ENCODE results near the gene CCL16.

The CCL16 gene

DNA sequence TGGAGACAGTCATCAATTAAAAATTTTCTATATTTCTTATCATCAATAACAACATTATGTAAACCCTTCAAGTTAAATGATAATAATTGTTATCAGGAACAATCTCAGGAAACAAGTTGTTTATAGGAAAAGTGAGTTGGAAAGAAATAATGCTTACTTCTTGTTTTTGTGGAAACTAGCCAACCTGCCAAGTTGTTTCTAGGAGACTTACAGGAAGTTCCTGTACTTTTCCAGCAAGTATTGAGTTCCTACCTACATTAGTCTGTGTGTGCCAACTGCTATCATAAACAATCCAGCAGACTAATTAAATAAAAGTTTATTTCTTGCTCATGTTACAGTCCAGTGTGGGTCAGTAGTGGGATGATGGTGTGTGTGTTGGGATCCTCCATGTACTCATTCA is 6.9 kb upstream of the CCL16 start:
- no peak for DNase-seq (ENCODE audit: extremely low read depth in 1 of 2, low read depth in 1 of 2)

DNA sequence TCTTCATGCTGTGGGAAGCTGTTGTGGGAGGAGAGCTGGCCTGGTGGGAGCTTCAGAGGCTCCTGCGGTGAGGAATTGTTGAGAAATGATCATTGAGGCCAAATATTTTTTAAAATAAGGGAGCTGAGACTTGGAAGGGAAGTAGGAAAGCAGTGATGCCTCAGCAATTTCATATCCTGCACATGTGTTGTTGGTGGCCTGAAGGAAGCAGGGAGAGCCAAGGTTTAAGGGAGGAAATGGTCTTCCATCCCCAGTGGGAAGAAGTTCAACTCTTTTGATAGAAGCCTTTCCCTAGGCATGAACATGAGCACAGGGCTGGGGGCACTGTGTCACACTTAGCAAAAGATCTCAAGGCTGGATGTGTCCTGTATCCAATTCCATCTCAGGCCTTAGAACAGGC is 5.3 kb upstream of the CCL16 start, which contains the start of gene CCL14:
Gene CCL14 (minus strand): TSS at position 87 of the 400 bp plus-strand sequence. CDS start 80 bp downstream, at position 7.
- DNase-seq (ENCODE audit: extremely low read depth in 1 of 2, low read depth in 1 of 2) = no peak

DNA sequence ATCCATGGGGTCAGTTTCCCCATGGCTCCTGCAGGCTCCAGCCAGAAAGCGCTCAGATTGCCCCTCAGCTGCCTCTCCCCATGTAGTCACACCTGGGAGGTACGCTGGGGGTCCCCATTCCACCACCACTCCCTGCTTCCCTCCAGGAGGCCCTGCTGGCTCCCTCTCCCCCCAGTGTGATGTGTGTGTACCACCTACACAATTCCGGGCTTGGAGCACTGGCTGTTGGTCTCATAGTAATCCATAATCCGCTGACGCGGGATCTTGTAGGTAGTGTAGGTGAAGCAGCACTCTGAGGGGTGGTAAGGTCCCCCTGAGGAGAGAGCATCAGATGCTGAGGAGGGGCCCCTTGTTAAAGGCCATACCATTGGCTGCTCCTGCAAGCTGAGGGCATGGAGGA is 2.8 kb upstream of the CCL16 start:
- no peak for DNase-seq (ENCODE audit: extremely low read depth in 1 of 2, low read depth in 1 of 2)

DNA sequence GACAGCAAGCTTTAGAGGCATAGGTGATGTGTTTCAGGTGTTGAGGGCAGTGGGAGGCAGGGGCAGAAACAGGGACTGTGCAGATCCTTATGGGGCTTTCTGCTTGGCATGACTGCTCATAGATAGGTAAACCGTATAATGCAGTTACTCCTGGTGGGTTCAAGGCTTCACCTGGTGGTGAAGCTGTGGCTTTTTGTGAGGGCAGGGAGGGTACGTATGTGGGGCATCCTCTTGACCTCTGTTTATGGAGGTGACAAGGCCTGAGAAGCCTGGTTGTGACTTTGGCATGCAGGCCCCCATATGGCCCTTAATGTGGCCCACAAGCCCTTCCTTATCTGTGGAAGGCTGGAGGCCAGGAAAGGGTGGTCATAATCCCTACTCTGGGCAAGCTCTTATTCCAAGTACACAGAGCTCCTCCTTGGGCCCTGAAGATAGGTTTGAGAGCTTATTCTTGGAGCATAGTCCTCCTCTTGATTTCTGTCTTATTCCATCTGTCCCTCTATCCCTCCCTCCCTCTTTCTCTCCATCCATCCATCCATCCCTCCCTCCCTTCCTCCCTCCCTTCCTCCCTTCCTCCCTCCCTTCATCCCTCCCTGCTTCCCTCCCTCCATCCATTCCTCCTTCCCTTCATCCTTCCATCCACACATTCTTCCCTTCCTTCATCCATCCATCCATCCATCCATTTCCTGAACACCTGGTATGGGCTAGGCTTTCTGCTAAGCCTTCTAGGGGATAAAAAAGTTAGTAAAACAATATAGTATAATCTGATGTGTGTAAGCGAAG is 1.3 kb upstream of the CCL16 start:
- no peak for DNase-seq (ENCODE audit: extremely low read depth in 1 of 2, low read depth in 1 of 2)

DNA sequence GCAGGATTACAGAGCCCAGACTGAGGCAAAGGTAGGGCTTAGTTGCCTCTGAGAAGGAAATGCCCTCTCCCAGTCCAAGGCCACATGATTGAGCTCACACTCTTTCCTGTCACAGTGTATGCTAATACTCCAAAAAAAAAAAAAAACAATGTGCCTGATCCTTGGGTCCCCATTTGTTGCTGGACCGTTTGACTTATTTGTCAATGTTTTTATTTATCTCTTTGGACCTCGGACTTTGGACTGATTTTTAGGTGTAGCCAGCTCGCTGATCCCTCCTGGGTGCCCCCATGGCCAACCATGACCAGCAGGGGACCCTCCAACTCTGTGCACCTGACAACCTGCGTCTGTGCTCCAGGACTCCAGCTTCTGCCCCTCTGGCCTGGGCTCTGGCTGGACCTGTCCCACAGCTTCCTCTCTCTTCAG is 622 bp upstream of the CCL16 start:
- DNase-seq (ENCODE audit: extremely low read depth in 1 of 2, low read depth in 1 of 2) = no peak

DNA sequence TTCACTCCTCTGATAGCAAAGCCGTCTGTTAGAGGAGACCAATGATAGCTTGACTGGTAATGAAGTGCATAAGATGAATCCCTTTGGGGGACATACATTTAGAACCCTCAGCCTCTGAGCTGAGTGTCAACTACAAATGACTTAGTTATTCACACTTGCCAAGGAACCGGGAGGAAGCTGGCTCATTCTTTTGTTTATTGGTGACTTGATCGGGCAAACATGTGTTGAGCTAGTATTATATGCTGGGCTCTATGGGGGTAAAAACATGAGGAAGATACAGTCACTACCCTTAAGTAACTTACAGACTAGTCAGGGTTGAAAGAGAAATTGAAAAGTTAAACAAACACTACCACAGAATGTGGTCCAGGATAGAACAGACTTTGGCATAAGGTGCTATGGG is 3.0 kb downstream of the CCL16 start:
- no peak for DNase-seq (ENCODE audit: extremely low read depth in 1 of 2, low read depth in 1 of 2)

DNA sequence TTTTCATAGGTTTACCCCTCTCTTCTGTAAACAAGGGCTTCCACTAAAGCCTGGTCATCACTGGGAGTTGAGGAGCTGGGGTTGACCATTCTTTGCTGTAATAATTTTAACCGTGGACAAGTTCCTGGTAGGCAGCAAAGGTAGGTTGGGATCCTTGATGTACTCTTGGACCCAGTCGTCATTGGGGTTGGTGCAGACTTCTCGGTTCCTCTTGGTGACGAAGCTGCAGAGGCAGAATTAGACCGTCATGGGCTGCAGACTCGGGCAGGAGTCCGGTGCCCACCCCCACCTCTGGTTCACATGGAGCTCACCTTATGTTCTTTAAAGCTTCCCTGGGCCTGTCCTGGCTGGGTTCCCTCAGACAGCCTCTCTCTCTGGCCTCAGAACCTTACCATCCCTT is 3.8 kb downstream of the CCL16 start:
- no peak for DNase-seq (ENCODE audit: extremely low read depth in 1 of 2, low read depth in 1 of 2)

DNA sequence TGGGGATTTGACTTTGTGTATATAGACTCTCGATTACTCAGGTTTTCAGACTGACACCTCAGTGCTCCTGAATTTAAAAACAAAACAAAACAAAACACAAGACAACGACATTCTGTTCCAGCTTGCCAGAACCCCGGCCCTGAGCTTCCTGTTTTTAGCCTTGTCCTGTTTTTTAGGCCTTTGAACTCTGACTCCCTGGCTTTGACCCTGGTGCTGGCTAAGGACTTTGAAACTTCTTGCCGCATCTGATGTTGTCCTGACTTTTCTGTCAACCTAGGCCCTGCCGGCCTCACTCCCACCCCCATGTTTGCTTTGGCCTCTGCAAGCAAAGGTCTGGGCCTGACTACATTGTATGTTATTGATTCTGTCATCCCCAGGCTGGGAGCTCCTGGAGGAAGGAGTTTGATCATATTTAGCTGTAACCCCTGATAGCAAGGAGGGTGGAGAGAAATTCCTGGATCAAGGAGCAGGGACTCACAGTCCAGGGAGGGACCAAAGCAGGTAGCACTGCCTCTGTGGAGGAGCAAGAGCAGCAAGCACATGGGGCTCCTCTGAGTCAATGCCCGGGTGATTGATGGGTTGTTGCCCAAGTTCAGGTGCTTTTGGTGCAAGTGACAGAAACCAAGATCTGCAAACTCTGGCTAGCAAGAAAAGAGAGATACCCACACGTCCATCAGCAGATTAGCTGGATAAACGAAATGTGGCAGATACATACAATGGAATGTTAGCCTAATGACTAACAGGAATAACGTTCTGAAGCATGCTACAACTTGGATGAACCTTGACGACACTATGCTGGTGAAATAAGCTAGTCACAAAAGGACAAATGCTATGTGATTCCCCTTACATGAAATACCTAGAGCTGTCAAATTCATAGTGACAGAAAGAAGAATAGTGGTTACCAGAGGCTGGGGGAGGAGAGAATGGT is 7.7 kb downstream of the CCL16 start:
- DNase-seq (ENCODE audit: extremely low read depth in 1 of 2, low read depth in 1 of 2) = no peak

DNA sequence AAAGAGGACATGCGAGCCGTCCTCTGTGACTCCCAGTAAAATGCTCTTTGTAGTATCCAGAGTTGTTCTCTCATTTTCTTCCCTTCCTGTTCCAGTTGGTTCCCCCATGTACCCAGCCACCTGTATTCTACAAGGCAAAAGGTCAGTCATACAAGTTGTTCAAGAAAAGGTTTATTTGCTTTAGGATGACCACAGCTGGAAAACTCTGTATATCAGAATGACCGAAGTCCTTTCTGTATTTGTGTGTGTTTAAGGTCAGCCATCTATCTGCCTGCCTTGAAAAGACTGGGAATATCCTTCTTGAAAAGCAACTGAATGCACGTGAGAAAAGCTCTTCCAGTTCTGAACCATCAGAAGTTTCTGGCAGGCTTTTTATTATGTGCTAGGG is 8.4 kb downstream of the CCL16 start:
- no peak for DNase-seq (ENCODE audit: extremely low read depth in 1 of 2, low read depth in 1 of 2)

DNA sequence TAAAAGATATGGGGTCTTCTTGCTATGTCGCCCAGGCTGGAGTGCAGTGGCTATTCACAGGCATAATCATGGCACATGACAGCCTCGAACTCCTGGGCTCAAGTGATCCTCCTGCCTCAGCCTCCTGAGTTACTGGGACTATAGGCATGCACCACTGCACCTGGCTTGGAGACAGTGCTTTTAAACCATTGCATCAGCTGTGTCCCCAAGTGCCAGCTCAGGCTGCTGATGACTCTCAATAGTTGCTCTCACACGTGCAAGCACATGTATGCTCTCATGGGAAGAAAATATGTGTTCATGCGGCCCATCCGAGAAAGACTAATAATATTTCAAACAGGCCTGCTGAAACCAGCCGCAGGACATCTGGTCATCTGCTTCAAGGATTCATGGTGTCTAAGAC is 8.8 kb downstream of the CCL16 start:
- no peak for DNase-seq (ENCODE audit: extremely low read depth in 1 of 2, low read depth in 1 of 2)

DNA sequence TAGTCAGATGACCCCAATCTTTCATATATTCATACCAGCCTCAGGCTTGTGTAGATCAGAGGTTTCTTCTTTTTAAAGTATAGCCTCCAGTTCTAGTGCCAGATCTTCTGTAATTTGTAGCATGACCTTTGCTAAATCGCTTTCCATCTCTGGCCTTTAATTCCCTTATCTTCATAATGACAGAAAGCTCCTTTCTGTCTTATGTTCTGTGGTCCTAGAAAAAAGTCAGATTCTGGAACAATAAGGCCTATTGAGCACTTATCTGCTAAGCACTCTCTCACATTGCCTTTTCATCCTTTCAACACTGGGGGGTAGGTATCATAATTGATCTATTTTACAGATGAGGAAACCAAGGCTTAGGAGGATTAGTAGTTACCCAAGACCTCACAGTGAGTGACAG is 9.2 kb downstream of the CCL16 start:
- DNase-seq (ENCODE audit: extremely low read depth in 1 of 2, low read depth in 1 of 2) = no peak

DNA sequence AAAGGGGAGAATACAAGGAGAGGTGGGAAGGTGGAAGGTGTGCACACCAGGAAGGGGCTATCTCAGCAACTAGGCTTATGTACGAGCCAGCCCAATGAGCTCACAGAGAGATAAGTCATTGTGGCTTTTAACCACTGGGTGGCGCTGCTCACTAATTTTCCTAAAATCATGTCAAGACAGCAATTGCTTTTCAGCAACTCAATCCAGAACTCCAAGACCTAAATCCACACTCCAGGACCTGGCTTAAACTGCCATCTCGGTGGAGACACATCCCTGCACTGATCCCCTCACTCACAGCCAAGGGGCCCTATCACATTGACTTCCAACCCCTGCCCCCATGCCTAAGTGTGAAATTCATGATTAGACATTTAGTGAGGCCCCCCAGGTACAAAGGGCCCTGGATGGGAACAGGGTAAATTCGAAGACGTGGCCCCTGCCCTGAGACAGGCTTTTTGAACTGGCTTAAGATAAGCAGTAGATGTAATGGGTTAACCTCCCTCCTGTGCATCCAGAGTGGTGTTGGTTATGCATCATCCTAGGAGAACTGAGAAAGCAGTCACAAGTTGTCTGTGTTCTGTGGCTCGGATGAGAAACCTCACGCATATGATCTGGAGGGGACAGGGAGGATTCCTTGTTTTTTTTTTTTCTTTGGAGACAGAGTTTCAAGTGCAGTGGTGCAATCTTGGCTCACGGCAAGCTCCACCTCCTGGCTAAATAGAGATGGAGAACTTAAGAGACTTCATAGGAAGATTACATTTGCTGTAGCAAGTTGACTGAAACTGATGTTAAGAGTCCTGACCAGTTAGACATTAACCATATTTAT is 11.5 kb downstream of the CCL16 start:
- DNase-seq (ENCODE audit: extremely low read depth in 1 of 2, low read depth in 1 of 2) = peak in 1 of 2 donors; percentile 59

DNA sequence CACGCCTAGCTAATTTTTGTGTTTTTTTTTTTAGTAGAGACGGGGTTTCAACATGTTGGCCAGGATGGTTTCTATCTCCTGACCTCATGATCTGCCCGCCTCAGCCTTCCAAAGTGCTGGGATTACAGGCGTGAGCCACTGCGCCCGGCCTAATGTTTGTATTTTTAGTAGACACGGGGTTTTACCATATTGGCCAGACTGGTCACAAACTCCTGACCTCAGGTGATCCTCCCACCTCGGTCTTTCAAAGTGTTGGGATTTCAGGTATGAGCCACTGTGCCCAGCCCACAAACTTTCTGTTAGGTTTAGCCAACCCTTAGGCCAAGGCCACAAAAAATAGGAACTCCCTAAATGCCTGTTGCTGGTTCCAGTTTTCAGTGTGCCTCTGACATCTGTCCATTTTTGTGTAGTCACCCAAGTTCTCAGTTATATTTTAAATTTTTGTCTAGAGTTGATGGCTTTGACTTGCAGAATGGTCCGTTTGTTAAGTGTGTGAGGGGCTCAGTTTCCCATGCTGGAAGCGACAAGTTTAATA is 12.7 kb downstream of the CCL16 start:
- no peak for DNase-seq (ENCODE audit: extremely low read depth in 1 of 2, low read depth in 1 of 2)

DNA sequence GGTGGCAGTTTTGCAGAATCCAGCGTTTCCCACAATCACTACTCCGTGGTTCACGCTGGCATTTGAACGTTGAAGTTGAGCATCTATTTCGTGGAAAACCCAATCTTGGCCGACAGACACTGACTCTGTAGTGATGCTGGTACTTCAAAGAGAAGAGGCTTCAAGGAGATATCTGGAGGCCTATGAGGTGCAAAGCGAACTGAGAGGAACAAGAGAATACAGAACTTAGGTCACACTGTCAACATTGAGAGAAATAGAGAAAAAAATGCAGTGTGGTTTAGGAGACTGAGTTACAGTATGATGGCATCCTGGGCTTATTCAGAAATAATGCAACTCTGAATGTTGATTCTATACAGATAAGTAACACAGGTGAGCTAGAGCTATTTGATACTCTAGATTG is 16.0 kb downstream of the CCL16 start:
- DNase-seq (ENCODE audit: extremely low read depth in 1 of 2, low read depth in 1 of 2) = no peak

DNA sequence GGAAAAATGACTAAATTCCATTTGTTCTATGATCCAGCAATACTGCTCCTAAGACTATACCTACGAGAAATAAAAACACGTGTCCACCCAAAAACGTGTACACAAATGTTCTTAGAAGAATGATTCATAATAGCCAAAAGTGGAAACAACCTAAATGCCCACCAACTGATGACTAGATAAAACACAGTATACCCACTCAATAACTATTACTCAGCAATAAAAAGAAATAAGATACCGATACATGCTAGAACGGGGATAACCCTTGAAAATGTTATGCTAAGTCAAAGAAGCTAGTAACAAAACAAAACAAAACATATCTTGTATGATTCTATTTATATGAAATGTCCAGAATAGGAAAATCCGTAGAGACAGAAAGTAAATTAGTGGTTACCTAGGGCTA is 17.6 kb downstream of the CCL16 start:
- DNase-seq (ENCODE audit: extremely low read depth in 1 of 2, low read depth in 1 of 2) = no peak

DNA sequence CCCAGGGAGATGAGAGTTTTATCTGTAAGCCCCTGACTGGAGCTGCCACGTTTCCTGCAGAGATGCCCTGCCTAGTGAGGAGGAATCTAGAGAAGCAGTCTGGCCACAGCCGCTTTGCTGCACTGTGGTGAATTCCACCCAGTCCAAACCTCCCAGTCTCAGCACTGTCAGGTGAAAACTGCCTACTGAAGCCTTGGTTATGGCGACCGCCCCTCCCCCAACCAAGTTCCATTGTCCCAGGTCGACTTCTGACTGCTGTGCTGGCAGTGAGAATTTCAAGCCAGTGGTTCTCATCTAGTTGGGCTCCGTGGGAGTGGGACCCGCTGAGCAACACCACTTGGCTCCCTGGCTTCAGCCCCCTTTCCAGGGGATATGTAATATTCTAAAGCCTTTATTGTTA is 27.6 kb downstream of the CCL16 start:
- DNase-seq (ENCODE audit: extremely low read depth in 1 of 2, low read depth in 1 of 2) = no peak

DNA sequence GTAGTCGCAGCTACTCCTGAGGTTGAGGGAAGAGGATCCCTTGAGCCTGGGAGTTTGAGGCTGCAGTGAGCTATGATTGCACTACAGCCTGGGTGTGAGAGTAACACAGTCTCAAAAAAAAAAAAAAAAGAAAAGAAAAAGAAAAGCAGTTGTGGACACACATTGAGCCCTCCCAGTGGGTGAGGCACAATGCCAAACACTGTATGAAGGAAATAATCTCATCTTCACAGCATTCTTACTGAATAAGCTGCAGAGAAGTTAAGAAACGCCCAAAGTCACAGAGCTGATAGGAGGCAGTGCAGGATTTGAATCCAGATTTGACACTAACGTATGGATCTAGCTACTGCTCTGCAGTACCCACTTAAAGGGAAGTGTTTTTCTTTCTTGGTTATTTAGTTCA is 31.9 kb downstream of the CCL16 start:
- no peak for DNase-seq (ENCODE audit: extremely low read depth in 1 of 2, low read depth in 1 of 2)

DNA sequence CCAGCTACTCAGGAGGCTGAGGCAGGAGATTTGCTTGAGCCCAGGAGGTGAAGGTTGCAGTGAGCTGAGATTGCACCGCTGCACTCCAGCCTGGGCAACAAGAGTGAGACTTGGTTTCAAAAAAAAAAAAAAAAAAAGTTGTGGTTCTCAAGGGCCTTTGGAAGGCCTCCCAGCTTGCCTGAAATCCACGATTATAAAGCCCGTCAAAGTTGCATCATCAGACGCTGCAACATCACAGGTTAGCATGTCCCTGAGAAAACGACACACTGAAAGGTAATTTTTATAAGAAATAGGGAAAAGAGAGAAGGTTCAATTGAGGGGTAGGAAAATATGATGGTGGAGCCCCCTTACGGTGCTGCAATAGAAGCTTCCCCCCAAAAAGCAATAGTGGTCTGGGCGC is 33.2 kb downstream of the CCL16 start:
- DNase-seq (ENCODE audit: extremely low read depth in 1 of 2, low read depth in 1 of 2) = no peak

DNA sequence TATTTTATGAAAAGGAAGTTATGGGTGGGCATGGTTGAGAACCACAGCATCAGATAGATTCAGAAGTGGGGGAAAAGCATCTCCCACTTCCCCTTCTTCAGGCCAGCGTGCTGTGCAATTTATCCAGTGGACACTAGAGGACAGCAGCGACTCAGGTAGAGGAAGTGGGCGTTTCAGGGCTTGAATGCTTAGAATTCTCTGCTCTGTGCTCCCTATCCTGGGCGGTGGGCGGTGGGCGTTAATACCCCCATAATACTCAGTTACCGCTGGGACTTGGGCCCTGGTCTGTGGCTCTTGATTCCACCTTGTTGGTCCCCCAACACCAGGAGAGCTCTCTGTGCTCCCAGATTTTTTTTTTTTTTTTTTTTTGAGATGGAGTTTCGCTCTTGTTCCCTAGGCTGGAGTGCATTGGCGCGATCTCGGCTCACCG is 34.1 kb downstream of the CCL16 start:
- peak; percentile 8 to 23 for DNase-seq (ENCODE audit: extremely low read depth in 1 of 2, low read depth in 1 of 2)

DNA sequence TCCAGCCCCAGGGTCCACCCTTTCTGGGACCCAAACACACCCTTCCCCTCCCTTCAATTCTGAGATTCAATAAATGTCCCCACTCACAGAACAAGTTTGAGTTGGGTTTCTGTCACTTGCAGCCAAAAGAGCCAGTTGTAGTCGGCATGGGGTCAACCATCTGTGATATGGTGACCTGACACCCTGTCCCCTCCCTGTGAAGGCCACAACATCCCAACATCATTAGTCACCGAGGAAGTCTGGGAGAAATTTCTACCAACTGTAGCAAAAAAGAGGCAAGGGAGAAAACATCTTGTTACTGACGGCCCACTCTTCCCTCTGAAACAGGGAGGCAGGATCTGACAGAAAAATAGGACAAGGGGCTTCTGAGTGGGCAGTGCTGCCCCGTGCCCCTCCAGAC is 37.1 kb downstream of the CCL16 start:
- no peak for DNase-seq (ENCODE audit: extremely low read depth in 1 of 2, low read depth in 1 of 2)

DNA sequence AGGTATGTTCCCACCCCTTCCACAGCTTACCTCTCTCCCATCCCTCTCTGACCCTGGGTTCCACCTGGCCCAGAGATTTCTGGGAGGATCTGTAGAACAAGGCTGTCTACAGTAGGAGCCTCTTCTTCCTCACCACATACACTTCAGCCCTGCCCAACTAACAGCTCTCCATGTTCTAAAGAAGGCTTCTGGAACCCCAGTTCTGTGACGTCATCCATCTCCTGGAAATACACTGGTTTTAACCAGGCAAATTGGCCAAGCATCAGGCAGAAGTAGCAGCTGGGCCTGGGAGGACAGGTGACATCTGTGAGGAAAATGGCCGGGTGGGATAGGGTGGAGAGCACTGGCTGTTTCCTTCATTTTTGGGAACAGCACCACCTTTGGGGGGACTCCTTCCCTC is 37.8 kb downstream of the CCL16 start, which contains the start of gene LYZL6:
Gene LYZL6 (minus strand): TSS at position 177 of the 400 bp plus-strand sequence. CDS start 4,357 bp downstream, outside the sequence.
- no peak for DNase-seq (ENCODE audit: extremely low read depth in 1 of 2, low read depth in 1 of 2)
